Fibroblast of lung (primary cell): Measurements from ENCODE around the gene SCRT2.

Experiments used
- CTCF ChIP-seq, 2 donors: IDR thresholded peaks in 1 of 2; conservative IDR thresholded peaks in 1 of 2; 1 replicate in 1 of 2; 2 replicates in 1 of 2; pipeline ENCODE4 v1.5.1; 2011 to 2012; ENCODE audit warnings: low read length in 2 of 2, control low read depth in 1 of 2, inconsistent platforms in 1 of 2, low read depth in 1 of 2, mild to moderate bottlenecking in 1 of 2
- EZH2 ChIP-seq: IDR thresholded peaks from 2 replicates; pipeline ENCODE4 v1.5.1; 2012; ENCODE audit warnings: low read length, control low read depth, mild to moderate bottlenecking; ENCODE audit errors: missing control alignments

DNA sequence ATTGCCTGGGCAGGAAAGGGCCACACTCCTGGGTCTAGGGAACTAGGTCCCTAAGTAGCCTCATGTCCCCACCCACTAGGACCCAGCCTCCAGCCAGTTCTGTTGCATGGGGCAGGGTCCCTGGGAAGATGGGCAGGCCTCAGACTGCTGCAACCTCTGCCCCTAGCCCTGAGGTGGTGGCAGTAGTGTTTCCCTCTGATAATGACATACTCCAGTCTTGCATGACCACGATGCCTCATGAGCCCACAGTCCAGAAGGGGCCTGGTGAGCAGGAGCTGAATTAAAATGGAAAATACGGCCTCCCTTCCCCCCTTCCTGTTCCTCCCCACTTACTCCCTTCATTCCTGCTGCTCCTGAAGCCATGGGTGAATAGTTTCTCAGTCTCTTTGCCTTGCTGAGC lies 36.0 kb upstream of the SCRT2 start:
- TF ChIP-seq CTCF (conservative IDR thresholded peaks at IDR 0.05 in 1 of 2, IDR thresholded peaks at IDR 0.05 in 1 of 2; ENCODE audit: low read depth in 1 of 2, low read length in 2 of 2): no peak
- no peak for TF ChIP-seq EZH2
